ENCODE measurements around the gene ASPG.

Gene ASPG

GRCh38 chr14:104105071-104105821 is 19.7 kb downstream of the ASPG start:
- DNase-seq (ENCODE audit: low spot score) = no peak

- no peak for DNase-seq (ENCODE audit: low spot score)
Observed at GRCh38 chr14:104105822-104106470, 20.4 kb downstream of the ASPG start.

GRCh38 chr14:104106471-104106991 is 21.0 kb downstream of the ASPG start:
- DNase-seq (ENCODE audit: low spot score) = no peak

- DNase-seq (ENCODE audit: low spot score) = no peak
Observed at GRCh38 chr14:104107101-104107581, 21.6 kb downstream of the ASPG start.

GRCh38 chr14:104107611-104108569 is 22.4 kb downstream of the ASPG start:
- DNase-seq (ENCODE audit: low spot score) = no peak

- no peak for DNase-seq (ENCODE audit: low spot score)
Observed at GRCh38 chr14:104108570-104109541, 23.4 kb downstream of the ASPG start.

- DNase-seq (ENCODE audit: low spot score) = no peak
Observed at GRCh38 chr14:104109731-104110361, 24.3 kb downstream of the ASPG start.

- DNase-seq (ENCODE audit: low spot score) = no peak
Observed at GRCh38 chr14:104110491-104111209, 25.1 kb downstream of the ASPG start.

- DNase-seq (ENCODE audit: low spot score) = no peak
Observed at GRCh38 chr14:104111301-104112112, 26.0 kb downstream of the ASPG start.

GRCh38 chr14:104112113-104112505 is 26.6 kb downstream of the ASPG start:
- DNase-seq (ENCODE audit: low spot score) = no peak

GRCh38 chr14:104112609-104113571 is 27.4 kb downstream of the ASPG start:
- no peak for DNase-seq (ENCODE audit: low spot score)

- no peak for DNase-seq (ENCODE audit: low spot score)
Observed at GRCh38 chr14:104113631-104114420, 28.3 kb downstream of the ASPG start.

- DNase-seq (ENCODE audit: low spot score) = no peak
Observed at GRCh38 chr14:104114421-104115130, 29.1 kb downstream of the ASPG start.

- no peak for DNase-seq (ENCODE audit: low spot score)
Observed at GRCh38 chr14:104115131-104115600, 29.7 kb downstream of the ASPG start.

- no peak for DNase-seq (ENCODE audit: low spot score)
Observed at GRCh38 chr14:104115691-104116287, 30.3 kb downstream of the ASPG start.

All from CD4-positive, alpha-beta T cell treated with Interleukin-6 at 100 ng/mL for 8 hours (primary cell).